HG03025 (cell line): ENCODE data around the gene TMEM272.
"Not testable (repeated sequence)": the region's sequence is repeated elsewhere in the genome, so short reads cannot be mapped to it uniquely, and the experiment has no call there.

Experiments used
- ATAC-seq: cut with Tn5 transposase; IDR thresholded peaks from one replicate; pipeline ENCODE4 v1.9.1; 2021; ENCODE audit warnings: mild to moderate bottlenecking, moderate library complexity; ENCODE audit not compliant: unreplicated experiment, low FRiP score

TMEM272 gene

GRCh38 chr13:51826606-51827005 is 18.4 kb downstream of the TMEM272 start:
- ATAC-seq, result no peak

- no peak for ATAC-seq
These were observed 19.2 kb downstream of the TMEM272 start for GRCh38 chr13:51825681-51826254.

GRCh38 chr13:51825165-51825592 is 19.8 kb downstream of the TMEM272 start:
- no peak for ATAC-seq

- not testable (repeated sequence) for ATAC-seq
These were observed 20.3 kb downstream of the TMEM272 start for GRCh38 chr13:51824712-51825111.

- no peak for ATAC-seq
These were observed 21.1 kb downstream of the TMEM272 start for GRCh38 chr13:51823863-51824262.

- no peak for ATAC-seq
These were observed 21.6 kb downstream of the TMEM272 start for GRCh38 chr13:51823359-51823758.

- no peak for ATAC-seq
These were observed 22.7 kb downstream of the TMEM272 start for GRCh38 chr13:51822106-51822815.

- no peak for ATAC-seq
These were observed 23.4 kb downstream of the TMEM272 start for GRCh38 chr13:51821606-51822005.

- ATAC-seq, result no peak
These were observed 24.9 kb downstream of the TMEM272 start for GRCh38 chr13:51820016-51820597.

- no peak for ATAC-seq
These were observed 25.4 kb downstream of the TMEM272 start for GRCh38 chr13:51819544-51819943.

- ATAC-seq, result no peak
These were observed 26.0 kb downstream of the TMEM272 start for GRCh38 chr13:51818781-51819511.

GRCh38 chr13:51818276-51818675 is 26.7 kb downstream of the TMEM272 start:
- no peak for ATAC-seq

GRCh38 chr13:51817717-51818116 is 27.3 kb downstream of the TMEM272 start:
- no peak for ATAC-seq

GRCh38 chr13:51816604-51817249 is 28.2 kb downstream of the TMEM272 start:
- no peak for ATAC-seq

GRCh38 chr13:51815848-51816247 is 29.1 kb downstream of the TMEM272 start:
- no peak for ATAC-seq

- peak; percentile 76 for ATAC-seq
These were observed 29.9 kb downstream of the TMEM272 start for GRCh38 chr13:51814825-51815650.

- no peak for ATAC-seq
These were observed 30.9 kb downstream of the TMEM272 start for GRCh38 chr13:51814071-51814470.

GRCh38 chr13:51811920-51812451 is 33.0 kb downstream of the TMEM272 start:
- ATAC-seq, result no peak

- no peak for ATAC-seq
These were observed 33.9 kb downstream of the TMEM272 start for GRCh38 chr13:51811046-51811445.

GRCh38 chr13:51808811-51809210 is 36.2 kb downstream of the TMEM272 start:
- ATAC-seq, result no peak
